Vagina (tissue), 2 donors: Measurements from ENCODE around the gene LMCD1.

Source experiments
- CTCF ChIP-seq, 3 experiments: fragments of 450-650 bp in 2 of 3; fragments of 200-600 bp in 1 of 3; sonication (generic) in 1 of 3; IDR thresholded peaks; one replicate each; pipeline ENCODE4 v1.5.1; 2017 to 2019; ENCODE audit warnings: antibody characterized with exemption in 3 of 3, mild to moderate bottlenecking in 2 of 3, moderate library complexity in 2 of 3
- POLR2A ChIP-seq, 2 donors: fragments of 450-650 bp; IDR thresholded peaks; one replicate each; pipeline ENCODE4 v1.6.1; 2017; ENCODE audit warnings: antibody characterized with exemption in 2 of 2, mild to moderate bottlenecking in 2 of 2, moderate library complexity in 2 of 2
- POLR2AphosphoS5 ChIP-seq, 2 donors: sonication (generic); formaldehyde crosslinking; IDR thresholded peaks; one replicate each; pipeline ENCODE4 v1.9.0; 2017; ENCODE audit warnings: antibody characterized with exemption in 2 of 2, mild to moderate bottlenecking in 2 of 2, low read depth in 1 of 2; ENCODE audit not compliant: insufficient read depth in 1 of 2

- TF ChIP-seq POLR2A (IDR thresholded peaks at IDR 0.05) (no peak), POLR2AphosphoS5 (IDR thresholded peaks at IDR 0.05; ENCODE audit: insufficient read depth in 1 of 2, low read depth in 1 of 2) (no peak), CTCF (IDR thresholded peaks at IDR 0.05) (no peak)
These were observed 49.5 kb upstream of the LMCD1 start for GRCh38 chr3:8452112-8452511.
